ENCODE results near the gene GABRB2.

DNA sequence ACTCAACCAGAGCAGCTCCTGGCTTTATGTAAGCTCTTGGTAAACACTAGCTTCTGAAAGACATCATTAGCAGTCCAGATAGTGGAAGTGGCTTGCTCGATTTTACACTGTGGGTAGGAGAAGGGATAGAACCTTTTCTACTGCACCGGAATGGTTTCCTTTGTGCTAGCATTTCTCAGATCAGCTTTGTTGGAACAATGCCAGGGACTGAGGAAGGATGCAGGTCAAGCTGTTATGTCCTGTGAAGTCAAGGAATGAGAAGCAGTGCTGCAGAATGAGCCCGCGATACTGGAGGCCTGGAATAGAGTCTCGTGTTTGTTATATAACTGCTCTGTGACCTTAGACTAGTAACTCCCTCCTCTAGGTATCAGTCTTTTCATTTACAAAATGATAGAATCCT, 233.6 kb downstream of the GABRB2 start:
- TF ChIP-seq, protein P1, sequence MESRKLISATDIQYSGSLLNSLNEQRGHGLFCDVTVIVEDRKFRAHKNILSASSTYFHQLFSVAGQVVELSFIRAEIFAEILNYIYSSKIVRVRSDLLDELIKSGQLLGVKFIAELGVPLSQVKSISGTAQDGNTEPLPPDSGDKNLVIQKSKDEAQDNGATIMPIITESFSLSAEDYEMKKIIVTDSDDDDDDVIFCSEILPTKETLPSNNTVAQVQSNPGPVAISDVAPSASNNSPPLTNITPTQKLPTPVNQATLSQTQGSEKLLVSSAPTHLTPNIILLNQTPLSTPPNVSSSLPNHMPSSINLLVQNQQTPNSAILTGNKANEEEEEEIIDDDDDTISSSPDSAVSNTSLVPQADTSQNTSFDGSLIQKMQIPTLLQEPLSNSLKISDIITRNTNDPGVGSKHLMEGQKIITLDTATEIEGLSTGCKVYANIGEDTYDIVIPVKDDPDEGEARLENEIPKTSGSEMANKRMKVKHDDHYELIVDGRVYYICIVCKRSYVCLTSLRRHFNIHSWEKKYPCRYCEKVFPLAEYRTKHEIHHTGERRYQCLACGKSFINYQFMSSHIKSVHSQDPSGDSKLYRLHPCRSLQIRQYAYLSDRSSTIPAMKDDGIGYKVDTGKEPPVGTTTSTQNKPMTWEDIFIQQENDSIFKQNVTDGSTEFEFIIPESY (IDR thresholded peaks at IDR 0.05; ENCODE audit: extremely low read depth, insufficient replicate concordance, low read length) = no peak
- no peak for TF ChIP-seq CTCF (IDR thresholded peaks at IDR 0.05 in 2 of 3, conservative IDR thresholded peaks at IDR 0.05 in 1 of 3; ENCODE audit: borderline replicate concordance in 1 of 3, insufficient read depth in 1 of 3, low read depth in 2 of 3, low read length in 2 of 3)
- TF ChIP-seq POLR2A (IDR thresholded peaks at IDR 0.05; ENCODE audit: borderline replicate concordance, extremely low read depth, insufficient read depth, insufficient read length) = no peak
- no peak for TF ChIP-seq EZH2phosphoT487 (IDR thresholded peaks at IDR 0.05; ENCODE audit: borderline replicate concordance)
- TF ChIP-seq, protein P2, sequence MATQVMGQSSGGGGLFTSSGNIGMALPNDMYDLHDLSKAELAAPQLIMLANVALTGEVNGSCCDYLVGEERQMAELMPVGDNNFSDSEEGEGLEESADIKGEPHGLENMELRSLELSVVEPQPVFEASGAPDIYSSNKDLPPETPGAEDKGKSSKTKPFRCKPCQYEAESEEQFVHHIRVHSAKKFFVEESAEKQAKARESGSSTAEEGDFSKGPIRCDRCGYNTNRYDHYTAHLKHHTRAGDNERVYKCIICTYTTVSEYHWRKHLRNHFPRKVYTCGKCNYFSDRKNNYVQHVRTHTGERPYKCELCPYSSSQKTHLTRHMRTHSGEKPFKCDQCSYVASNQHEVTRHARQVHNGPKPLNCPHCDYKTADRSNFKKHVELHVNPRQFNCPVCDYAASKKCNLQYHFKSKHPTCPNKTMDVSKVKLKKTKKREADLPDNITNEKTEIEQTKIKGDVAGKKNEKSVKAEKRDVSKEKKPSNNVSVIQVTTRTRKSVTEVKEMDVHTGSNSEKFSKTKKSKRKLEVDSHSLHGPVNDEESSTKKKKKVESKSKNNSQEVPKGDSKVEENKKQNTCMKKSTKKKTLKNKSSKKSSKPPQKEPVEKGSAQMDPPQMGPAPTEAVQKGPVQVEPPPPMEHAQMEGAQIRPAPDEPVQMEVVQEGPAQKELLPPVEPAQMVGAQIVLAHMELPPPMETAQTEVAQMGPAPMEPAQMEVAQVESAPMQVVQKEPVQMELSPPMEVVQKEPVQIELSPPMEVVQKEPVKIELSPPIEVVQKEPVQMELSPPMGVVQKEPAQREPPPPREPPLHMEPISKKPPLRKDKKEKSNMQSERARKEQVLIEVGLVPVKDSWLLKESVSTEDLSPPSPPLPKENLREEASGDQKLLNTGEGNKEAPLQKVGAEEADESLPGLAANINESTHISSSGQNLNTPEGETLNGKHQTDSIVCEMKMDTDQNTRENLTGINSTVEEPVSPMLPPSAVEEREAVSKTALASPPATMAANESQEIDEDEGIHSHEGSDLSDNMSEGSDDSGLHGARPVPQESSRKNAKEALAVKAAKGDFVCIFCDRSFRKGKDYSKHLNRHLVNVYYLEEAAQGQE (IDR thresholded peaks at IDR 0.05; ENCODE audit: low read depth) = no peak
- TF ChIP-seq RAD21 (IDR thresholded peaks at IDR 0.05; ENCODE audit: low read depth) = no peak
- TF ChIP-seq EZH2 (IDR thresholded peaks at IDR 0.05) = no peak
- TF ChIP-seq, protein P3, sequence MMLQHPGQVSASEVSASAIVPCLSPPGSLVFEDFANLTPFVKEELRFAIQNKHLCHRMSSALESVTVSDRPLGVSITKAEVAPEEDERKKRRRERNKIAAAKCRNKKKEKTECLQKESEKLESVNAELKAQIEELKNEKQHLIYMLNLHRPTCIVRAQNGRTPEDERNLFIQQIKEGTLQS (IDR thresholded peaks at IDR 0.05) = no peak
- no peak for TF ChIP-seq POLR2AphosphoS5 (IDR thresholded peaks at IDR 0.05; ENCODE audit: low read depth, low read length)
